Right lobe of liver (tissue), 4 donors: ENCODE measurements around the gene CBFA2T2.

Source experiments
- CTCF ChIP-seq, 4 donors: fragments of 200-600 bp in 3 of 4; fragments of 450-650 bp in 1 of 4; IDR thresholded peaks; one replicate each; pipeline versions ENCODE4 v1.5.1 to v1.8.0; 2016 to 2022; ENCODE audit warnings: antibody characterized with exemption in 4 of 4, mild to moderate bottlenecking in 2 of 4
- POLR2A ChIP-seq: fragments of 450-650 bp; IDR thresholded peaks from one replicate; pipeline ENCODE4 v1.6.1; 2017; ENCODE audit warnings: antibody characterized with exemption, mild to moderate bottlenecking
- donor health status: DM: no; HTN: no; CAD: no.
- donor health status: DM: no; HTN: no; CAD: no.
- donor health status: DM: no; HTN: yes; CAD: no.

- TF ChIP-seq CTCF (IDR thresholded peaks at IDR 0.05) (no peak), POLR2A (no peak)
These were observed 55.9 kb downstream of the CBFA2T2 start for GRCh38 chr20:33545763-33546162.
